Measurements from ENCODE around the gene SETD5.
A peak's percentile ranks its signal among the peaks of the same experiment; 100 is the strongest.
"Not testable (repeated sequence)": the region's sequence is repeated elsewhere in the genome, so short reads cannot be mapped to it uniquely, and the experiment has no call there.

Gene SETD5

GRCh38 chr3:9473496-9474065 lies 76.2 kb downstream of the SETD5 start:
- DNase-seq = no peak

- no peak for DNase-seq
These were observed 77.1 kb downstream of the SETD5 start for GRCh38 chr3:9474482-9474881.

- no peak for DNase-seq
These were observed 79.5 kb downstream of the SETD5 start for GRCh38 chr3:9476935-9477334.

GRCh38 chr3:9480265-9480664 lies 82.8 kb downstream of the SETD5 start:
- DNase-seq = no peak

- no peak for DNase-seq
These were observed 87.8 kb downstream of the SETD5 start for GRCh38 chr3:9485248-9485647.

GRCh38 chr3:9491506-9491905 lies 94.1 kb downstream of the SETD5 start:
- DNase-seq = no peak

- not testable (repeated sequence) for DNase-seq
These were observed 96.6 kb downstream of the SETD5 start for GRCh38 chr3:9494036-9494435.

- DNase-seq = no peak
These were observed 99.5 kb downstream of the SETD5 start for GRCh38 chr3:9496893-9497292.

GRCh38 chr3:9497821-9498565 lies 100.6 kb downstream of the SETD5 start:
- no peak for DNase-seq

GRCh38 chr3:9498781-9499180 lies 101.4 kb downstream of the SETD5 start:
- DNase-seq = no peak

GRCh38 chr3:9499455-9500107 lies 102.2 kb downstream of the SETD5 start:
- DNase-seq = no peak

GRCh38 chr3:9500108-9501050 lies 103.0 kb downstream of the SETD5 start:
- no peak for DNase-seq

- no peak for DNase-seq
These were observed 103.8 kb downstream of the SETD5 start for GRCh38 chr3:9501226-9501625.

- peak; percentile 27 to 60 for DNase-seq
These were observed 105.9 kb downstream of the SETD5 start for GRCh38 chr3:9503283-9503682.

- DNase-seq = no peak
These were observed 110.5 kb downstream of the SETD5 start for GRCh38 chr3:9507586-9508578.

- DNase-seq = no peak
These were observed 111.4 kb downstream of the SETD5 start for GRCh38 chr3:9508781-9509180.

- no peak for DNase-seq
These were observed 115.1 kb downstream of the SETD5 start for GRCh38 chr3:9512456-9513045.

- no peak for DNase-seq
These were observed 116.9 kb downstream of the SETD5 start for GRCh38 chr3:9514306-9514705.

GRCh38 chr3:9514956-9515355 lies 117.5 kb downstream of the SETD5 start:
- no peak for DNase-seq

- DNase-seq = no peak
These were observed 127.7 kb downstream of the SETD5 start for GRCh38 chr3:9525078-9525477.
